ENCODE results near the gene B4GALNT3. TPM values are rescaled to one million over a fixed set of nuclear protein-coding genes. Genes with fewer than 3 reads are reported as not detected.

The B4GALNT3 gene
- total RNA-seq, 4 donors from 2014 or later: 0.20 to 1.9 (median 0.82) TPM

GRCh38 chr12:460261-461230 is 807 bp downstream of the B4GALNT3 start:
- Histone ChIP-seq H3K36me3 (no peaks in the 10 kb centered on the region), H3K9me3 (no peaks in the 10 kb centered on the region), H3K4me3 (peak overlapping the region; percentile 53 to 60 (median 56)), H3K4me1 (peaks cover 8 to 22% of the 10 kb centered on the region in 2 donors), H3K27ac (peak overlapping the region in 2 of 4 donors; percentile 28 to 40), H3K27me3 (peaks cover 0 to 19% (median 19%) of the 10 kb centered on the region in 3 donors)
- ATAC-seq: no peak
- no peak for DNase-seq
- no peak for TF ChIP-seq POLR2A (IDR thresholded peaks at IDR 0.05)
- TF ChIP-seq CTCF (IDR thresholded peaks at IDR 0.05 in 4 of 5, conservative IDR thresholded peaks at IDR 0.05 in 1 of 5): no peak
- in situ Hi-C loops (cut with MboI; ENCODE audit: low sequenced_read_pairs in 4 of 4): no loop called here
- intact Hi-C loops (cut with DNase I; ENCODE audit: low total_unique reads): loop anchor here (5.0 kb wide), 1 partner anchor 42 kb away; no protein-coding TSS in a partner anchor

GRCh38 chr12:461425-461824 is 1.7 kb downstream of the B4GALNT3 start:
- H3K27me3 ChIP-seq: peaks cover 0 to 19% (median 19%) of the 10 kb centered on the region in 3 donors
- ATAC-seq: no peak
- in situ Hi-C loops (cut with MboI; ENCODE audit: low sequenced_read_pairs in 4 of 4): no loop called here
- intact Hi-C loops (cut with DNase I; ENCODE audit: low total_unique reads): loop anchor here (5.0 kb wide), 1 partner anchor 41 kb away; no protein-coding TSS in a partner anchor
- no peak overlapping the region for H3K27ac ChIP-seq
- H3K4me3 ChIP-seq: no peak overlapping the region
- peaks cover 8 to 22% of the 10 kb centered on the region in 2 donors for H3K4me1 ChIP-seq
- H3K36me3 ChIP-seq: no peaks in the 10 kb centered on the region
- H3K9me3 ChIP-seq: no peaks in the 10 kb centered on the region
- DNase-seq: no peak
- TF ChIP-seq POLR2A (IDR thresholded peaks at IDR 0.05) (no peak), CTCF (IDR thresholded peaks at IDR 0.05 in 4 of 5, conservative IDR thresholded peaks at IDR 0.05 in 1 of 5) (no peak)

- TF ChIP-seq CTCF (IDR thresholded peaks at IDR 0.05 in 4 of 5, conservative IDR thresholded peaks at IDR 0.05 in 1 of 5) (no peak), POLR2A (IDR thresholded peaks at IDR 0.05) (no peak)
- ATAC-seq (no peak), DNase-seq (no peak)
- Histone ChIP-seq H3K9me3 (no peaks in the 10 kb centered on the region), H3K27me3 (peaks cover 0 to 19% (median 15%) of the 10 kb centered on the region in 3 donors), H3K4me3 (no peak overlapping the region), H3K4me1 (peaks cover 8 to 22% of the 10 kb centered on the region in 2 donors), H3K36me3 (no peaks in the 10 kb centered on the region), H3K27ac (no peak overlapping the region)
- in situ Hi-C loops (cut with MboI; ENCODE audit: low sequenced_read_pairs in 4 of 4) (no loop called here), intact Hi-C loops (cut with DNase I; ENCODE audit: low total_unique reads) (loop anchor here (5.0 kb wide), 1 partner anchor 39 kb away; no protein-coding TSS in a partner anchor)
These were observed 3.4 kb downstream of the B4GALNT3 start for GRCh38 chr12:462936-463705.

GRCh38 chr12:464484-465267 is 4.9 kb downstream of the B4GALNT3 start:
- Histone ChIP-seq H3K27ac (peak overlapping the region in 3 of 4 donors; percentile 64 to 74 (median 65)), H3K9me3 (no peaks in the 10 kb centered on the region), H3K36me3 (no peaks in the 10 kb centered on the region), H3K4me1 (peaks cover 8 to 16% of the 10 kb centered on the region in 2 donors), H3K27me3 (peaks cover 0 to 5% (median 0%) of the 10 kb centered on the region in 3 donors), H3K4me3 (no peak overlapping the region)
- in situ Hi-C loops (cut with MboI; ENCODE audit: low sequenced_read_pairs in 4 of 4): no loop called here
- TF ChIP-seq CTCF (IDR thresholded peaks at IDR 0.05 in 4 of 5, conservative IDR thresholded peaks at IDR 0.05 in 1 of 5): no peak
- no peak for TF ChIP-seq POLR2A (IDR thresholded peaks at IDR 0.05)
- peak; percentile 80 to 86 for ATAC-seq
- intact Hi-C loops (cut with DNase I; ENCODE audit: low total_unique reads): loop anchor here (5.0 kb wide), 1 partner anchor 38 kb away; no protein-coding TSS in a partner anchor
- DNase-seq: peak; percentile 3 to 43

Measured in gastrocnemius medialis (tissue), 4 donors.